ENCODE measurements around the gene C11orf24. TPM values are rescaled to one million over a fixed set of nuclear protein-coding genes. Genes with fewer than 3 reads are reported as not detected.
A peak's percentile ranks its signal among the peaks of the same experiment; 100 is the strongest.

The C11orf24 gene
- polyA plus RNA-seq, 3 donors: 9.5 to 21.8 (median 12.6) TPM

DNA sequence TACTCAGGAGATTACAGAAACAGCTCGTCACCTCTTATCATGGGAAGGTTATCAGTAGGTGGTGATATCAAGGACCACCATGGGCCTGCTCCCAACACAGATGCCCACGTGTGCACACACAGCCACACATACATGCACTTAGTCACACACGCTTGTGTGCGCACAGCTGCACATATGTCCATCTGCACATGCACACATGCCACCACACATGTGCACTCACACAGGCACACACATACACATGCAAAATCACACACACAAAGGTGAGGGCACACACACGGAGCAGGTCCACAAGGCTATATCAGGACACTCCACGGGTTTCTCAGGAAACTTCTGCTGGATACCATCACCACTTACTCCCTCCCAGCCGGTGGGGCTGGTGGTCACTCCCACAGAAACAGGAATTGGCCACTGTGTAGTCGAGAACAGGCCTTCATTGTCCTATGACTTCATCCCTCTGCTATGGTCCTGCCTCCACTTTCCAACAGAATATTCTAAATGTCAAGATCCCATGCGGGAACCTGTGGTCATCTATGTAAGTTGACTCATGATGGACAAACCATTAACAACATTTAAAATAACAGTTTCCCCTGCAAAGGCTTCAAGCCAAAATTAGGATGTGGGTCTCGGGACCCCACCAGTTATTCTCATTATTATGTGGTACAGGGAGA is 2.2 kb downstream of the C11orf24 start:
- Histone ChIP-seq H3K9ac (ENCODE audit: insufficient read depth, low read length, poor library complexity, severe bottlenecking) (no peak overlapping the region), H4K20me1 (ENCODE audit: insufficient read depth, low read length) (peaks cover 6% of the 10 kb centered on the region), H3K79me2 (ENCODE audit: insufficient read depth, low read length) (peaks cover 44% of the 10 kb centered on the region), H3K27ac (ENCODE audit: low read depth in 1 of 2, low read length in 2 of 2) (no peak overlapping the region), H3K4me2 (replicated peaks; ENCODE audit: extremely low read depth, low read length, poor library complexity, severe bottlenecking) (no peak overlapping the region), H3K36me3 (replicated peaks in 1 of 2; ENCODE audit: control insufficient read depth in 1 of 2, insufficient read depth in 2 of 2, low read length in 2 of 2) (peaks cover 5 to 28% of the 10 kb centered on the region in 2 donors), H3K4me3 (replicated peaks in 1 of 3; ENCODE audit: low read depth in 2 of 3, low read length in 3 of 3) (no peak overlapping the region), H3K4me1 (ENCODE audit: control insufficient read depth in 1 of 2, insufficient read depth in 2 of 2, low read length in 2 of 2) (peaks cover 64 to 73% of the 10 kb centered on the region in 2 donors), H3K9me3 (replicated peaks in 1 of 2; ENCODE audit: control insufficient read depth in 1 of 2, insufficient read depth in 1 of 2, low read length in 2 of 2) (no peaks in the 10 kb centered on the region), H3K27me3 (ENCODE audit: control insufficient read depth in 2 of 2, insufficient read depth in 2 of 2, low read length in 2 of 2) (no peaks in the 10 kb centered on the region), H2AFZ (ENCODE audit: insufficient read depth, low read depth, low read length, poor library complexity, severe bottlenecking) (no peak overlapping the region)
- intact Hi-C loops (cut with micrococcal nuclease): loop anchor here in 1 of 2 donors (5.0 kb wide), 2 partner anchors 57 to 232 kb away; partner anchors contain the start of genes KMT5B and TCIRG1
- 86% methylated on average over 8 of the region's 10 CpGs for WGBS (ENCODE audit: insufficient coverage)
- no peak overlapping the region for H3K27ac Mint-ChIP-seq
- TF ChIP-seq, protein P1, sequence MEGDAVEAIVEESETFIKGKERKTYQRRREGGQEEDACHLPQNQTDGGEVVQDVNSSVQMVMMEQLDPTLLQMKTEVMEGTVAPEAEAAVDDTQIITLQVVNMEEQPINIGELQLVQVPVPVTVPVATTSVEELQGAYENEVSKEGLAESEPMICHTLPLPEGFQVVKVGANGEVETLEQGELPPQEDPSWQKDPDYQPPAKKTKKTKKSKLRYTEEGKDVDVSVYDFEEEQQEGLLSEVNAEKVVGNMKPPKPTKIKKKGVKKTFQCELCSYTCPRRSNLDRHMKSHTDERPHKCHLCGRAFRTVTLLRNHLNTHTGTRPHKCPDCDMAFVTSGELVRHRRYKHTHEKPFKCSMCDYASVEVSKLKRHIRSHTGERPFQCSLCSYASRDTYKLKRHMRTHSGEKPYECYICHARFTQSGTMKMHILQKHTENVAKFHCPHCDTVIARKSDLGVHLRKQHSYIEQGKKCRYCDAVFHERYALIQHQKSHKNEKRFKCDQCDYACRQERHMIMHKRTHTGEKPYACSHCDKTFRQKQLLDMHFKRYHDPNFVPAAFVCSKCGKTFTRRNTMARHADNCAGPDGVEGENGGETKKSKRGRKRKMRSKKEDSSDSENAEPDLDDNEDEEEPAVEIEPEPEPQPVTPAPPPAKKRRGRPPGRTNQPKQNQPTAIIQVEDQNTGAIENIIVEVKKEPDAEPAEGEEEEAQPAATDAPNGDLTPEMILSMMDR (IDR thresholded peaks at IDR 0.05): no peak
- H3K9me3 Mint-ChIP-seq: peaks cover 0 to 2% (median 0%) of the 10 kb centered on the region in 7 donors
- peaks cover 61% of the 10 kb centered on the region for H3K4me1 Mint-ChIP-seq
- H3K27me3 Mint-ChIP-seq (ENCODE audit: low read depth in 3 of 3): peaks cover 0 to 5% (median 0%) of the 10 kb centered on the region in 3 donors
- peaks cover 31 to 34% of the 10 kb centered on the region in 2 donors for H3K36me3 Mint-ChIP-seq
- DNase-seq: no peak
- peak overlapping the region in 1 of 2 donors; percentile 32 for H3K4me3 Mint-ChIP-seq

DNA sequence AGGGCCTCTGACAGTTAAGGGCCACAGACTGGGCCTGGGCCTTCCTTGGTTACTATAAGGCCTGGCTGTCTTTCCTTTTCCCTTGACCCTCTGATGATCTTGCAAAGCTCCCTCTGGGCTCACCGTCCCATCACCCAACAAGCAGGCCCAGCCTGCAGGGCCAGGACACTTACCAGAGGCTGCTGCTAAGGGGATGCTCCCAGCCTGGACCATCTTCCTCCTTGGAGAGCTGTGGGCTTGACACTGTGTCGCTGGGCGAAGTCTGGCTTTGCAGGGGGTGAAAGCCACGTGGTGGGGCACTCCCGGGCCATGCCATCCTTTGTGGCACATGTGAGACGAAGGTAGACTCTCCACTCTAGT is 3.9 kb downstream of the C11orf24 start:
- Mint-ChIP-seq H3K4me3 (no peak overlapping the region), H3K4me1 (peaks cover 47% of the 10 kb centered on the region), H3K27ac (peak overlapping the region in 2 of 7 donors; percentile 10 to 51), H3K27me3 (ENCODE audit: low read depth in 3 of 3) (no peaks in the 10 kb centered on the region), H3K36me3 (peaks cover 48 to 51% of the 10 kb centered on the region in 2 donors), H3K9me3 (peaks cover 0 to 5% (median 0%) of the 10 kb centered on the region in 7 donors)
- H3K27ac ChIP-seq (ENCODE audit: low read depth in 1 of 2, low read length in 2 of 2): peak overlapping the region in 1 of 2 donors; percentile 72
- no peaks in the 10 kb centered on the region for H3K27me3 ChIP-seq (ENCODE audit: control insufficient read depth in 2 of 2, insufficient read depth in 2 of 2, low read length in 2 of 2)
- TF ChIP-seq, protein P1 (IDR thresholded peaks at IDR 0.05): no peak
- intact Hi-C loops (cut with micrococcal nuclease): no loop called here
- WGBS (ENCODE audit: insufficient coverage): 95% methylated on average over 3 of the region's 6 CpGs
- no peak overlapping the region for H2AFZ ChIP-seq (ENCODE audit: insufficient read depth, low read depth, low read length, poor library complexity, severe bottlenecking)
- DNase-seq: no peak
- peaks cover 50 to 56% of the 10 kb centered on the region in 2 donors for H3K4me1 ChIP-seq (ENCODE audit: control insufficient read depth in 1 of 2, insufficient read depth in 2 of 2, low read length in 2 of 2)
- no peak overlapping the region for H3K9ac ChIP-seq (ENCODE audit: insufficient read depth, low read length, poor library complexity, severe bottlenecking)
- peaks cover 17 to 41% of the 10 kb centered on the region in 2 donors for H3K36me3 ChIP-seq (replicated peaks in 1 of 2; ENCODE audit: control insufficient read depth in 1 of 2, insufficient read depth in 2 of 2, low read length in 2 of 2)
- H3K4me2 ChIP-seq (replicated peaks; ENCODE audit: extremely low read depth, low read length, poor library complexity, severe bottlenecking): no peak overlapping the region
- no peak overlapping the region for H3K4me3 ChIP-seq (replicated peaks in 1 of 3; ENCODE audit: low read depth in 2 of 3, low read length in 3 of 3)
- H3K79me2 ChIP-seq (ENCODE audit: insufficient read depth, low read length): peaks cover 39% of the 10 kb centered on the region
- H3K9me3 ChIP-seq (replicated peaks in 1 of 2; ENCODE audit: control insufficient read depth in 1 of 2, insufficient read depth in 1 of 2, low read length in 2 of 2): no peaks in the 10 kb centered on the region
- peaks cover 6% of the 10 kb centered on the region for H4K20me1 ChIP-seq (ENCODE audit: insufficient read depth, low read length)

All from CD14-positive monocyte (primary cell).